H9 (cell line): ENCODE results near the gene SDK1. TPM values are rescaled to one million over a fixed set of nuclear protein-coding genes. Genes with fewer than 3 reads are reported as not detected.

ENCODE experiments used
- DNase-seq: peaks from one replicate; pipeline ENCODE4 v3.0.0-alpha.2; 2017
- H2AFZ ChIP-seq: one replicate; pipeline ENCODE4 v1.6.1; 2013; ENCODE audit warnings: mild to moderate bottlenecking, low read length, control low read depth, moderate library complexity
- H2AK5ac ChIP-seq: 2 replicates; pipeline ENCODE4 v1.6.1; 2013; ENCODE audit warnings: low read length, control low read depth, mixed read lengths; ENCODE audit not compliant: insufficient read length
- H2BK120ac ChIP-seq: one replicate; pipeline ENCODE4 v1.6.1; 2013; ENCODE audit warnings: low read depth, mild to moderate bottlenecking, low read length, control low read depth, inconsistent platforms; ENCODE audit not compliant: poor library complexity, severe bottlenecking
- H2BK12ac ChIP-seq: 2 replicates; pipeline ENCODE4 v1.6.1; 2013; ENCODE audit warnings: low read length, control low read depth, mixed read lengths, low read depth; ENCODE audit not compliant: insufficient read length
- H2BK15ac ChIP-seq: 2 replicates; pipeline ENCODE4 v1.6.1; 2013; ENCODE audit warnings: low read depth, low read length, control low read depth
- H2BK20ac ChIP-seq: one replicate; pipeline ENCODE4 v1.6.1; 2013; ENCODE audit warnings: low read depth, mild to moderate bottlenecking, low read length, control low read depth, inconsistent platforms; ENCODE audit not compliant: poor library complexity, severe bottlenecking
- H2BK5ac ChIP-seq: 2 replicates; pipeline ENCODE4 v1.6.1; 2013; ENCODE audit warnings: low read length, control low read depth, mixed read lengths; ENCODE audit not compliant: insufficient read length
- H3K14ac ChIP-seq: 2 replicates; pipeline ENCODE4 v1.6.1; 2013; ENCODE audit warnings: low read length, control low read depth; ENCODE audit not compliant: insufficient read depth
- H3K18ac ChIP-seq: 2 replicates; pipeline ENCODE4 v1.6.1; 2013; ENCODE audit warnings: low read depth, mild to moderate bottlenecking, mixed read lengths, low read length, control low read depth; ENCODE audit not compliant: insufficient read length
- H3K23ac ChIP-seq: 2 replicates; pipeline ENCODE4 v1.6.1; 2013; ENCODE audit warnings: low read length, control low read depth, mixed read lengths, low read depth; ENCODE audit not compliant: insufficient read length
- H3K23me2 ChIP-seq: 2 replicates; pipeline ENCODE4 v1.6.1; 2013; ENCODE audit warnings: low read depth, mild to moderate bottlenecking, mixed read lengths, low read length, control low read depth; ENCODE audit not compliant: insufficient read length, poor library complexity, severe bottlenecking
- H3K27ac ChIP-seq: 2 replicates; pipeline ENCODE4 v1.5.1; 2013; ENCODE audit warnings: low read length, control low read depth, mixed read lengths, low read depth; ENCODE audit not compliant: insufficient read length
- H3K27me3 ChIP-seq: 2 replicates; pipeline ENCODE4 v1.6.1; 2013; ENCODE audit warnings: low read length, control low read depth, inconsistent platforms; ENCODE audit not compliant: insufficient read depth
- H3K4ac ChIP-seq: 2 replicates; pipeline ENCODE4 v1.6.1; 2013; ENCODE audit warnings: low read depth, mild to moderate bottlenecking, control low read depth, inconsistent platforms, low read length, moderate library complexity
- H3K4me1 ChIP-seq: 2 replicates; pipeline ENCODE4 v1.6.1; 2013; ENCODE audit warnings: low read length, control low read depth, inconsistent platforms; ENCODE audit not compliant: insufficient read depth
- H3K4me2 ChIP-seq: 2 replicates; pipeline ENCODE4 v1.6.1; 2013; ENCODE audit warnings: low read length, control low read depth, mixed read lengths; ENCODE audit not compliant: insufficient read length, insufficient read depth
- H3K56ac ChIP-seq: 2 replicates; pipeline ENCODE4 v1.6.1; 2013; ENCODE audit warnings: low read depth, mild to moderate bottlenecking, mixed read lengths, low read length, control low read depth; ENCODE audit not compliant: insufficient read length
- H3K79me1 ChIP-seq: 2 replicates; pipeline ENCODE4 v1.6.1; 2013; ENCODE audit warnings: low read depth, mild to moderate bottlenecking, moderate library complexity, low read length, control low read depth, inconsistent platforms; ENCODE audit not compliant: insufficient read depth, poor library complexity, severe bottlenecking
- H3K79me2 ChIP-seq: 2 replicates; pipeline ENCODE4 v1.6.1; 2013; ENCODE audit warnings: low read length, control low read depth, inconsistent platforms; ENCODE audit not compliant: insufficient read depth
- H3K9ac ChIP-seq: 2 replicates; pipeline ENCODE4 v1.6.1; 2013; ENCODE audit warnings: low read length, control low read depth, mixed read lengths; ENCODE audit not compliant: insufficient read length; ENCODE audit errors: extremely low read depth
- H3K9me3 ChIP-seq: one replicate; pipeline ENCODE4 v1.6.1; 2013; ENCODE audit warnings: low read depth, low read length, inconsistent platforms; ENCODE audit not compliant: control insufficient read depth
- H3T11ph ChIP-seq: one replicate; pipeline ENCODE4 v1.6.1; 2013; ENCODE audit warnings: mild to moderate bottlenecking, low read length, control low read depth, inconsistent platforms
- H4K20me1 ChIP-seq: one replicate; pipeline ENCODE4 v1.6.1; 2013; ENCODE audit not compliant: control insufficient read depth, insufficient read length, insufficient read depth
- H4K5ac ChIP-seq: 2 replicates; pipeline ENCODE4 v1.6.1; 2013; ENCODE audit warnings: low read depth, mild to moderate bottlenecking, mixed read lengths, low read length, control low read depth; ENCODE audit not compliant: insufficient read length
- H4K8ac ChIP-seq: replicated peaks from 2 replicates; pipeline ENCODE4 v1.6.1; 2013; ENCODE audit warnings: low read length, control low read depth, mixed read lengths, low read depth; ENCODE audit not compliant: insufficient read length
- H4K91ac ChIP-seq: 2 replicates; pipeline ENCODE4 v1.6.1; 2013; ENCODE audit warnings: low read depth, mild to moderate bottlenecking, moderate library complexity, mixed read lengths, low read length, control low read depth; ENCODE audit not compliant: insufficient read length
- H3K27ac Mint-ChIP-seq, 3 experiments: 2 replicates in 2 of 3; 3 replicates in 1 of 3; pipeline ENCODE4 v1.8.0; 2020 to 2021; ENCODE audit warnings: mixed read lengths in 3 of 3, mild to moderate bottlenecking in 1 of 3, moderate library complexity in 1 of 3
- H3K27me3 Mint-ChIP-seq: 2 replicates; pipeline ENCODE4 v1.8.0; 2021; ENCODE audit warnings: low read depth, mild to moderate bottlenecking, moderate library complexity, mixed read lengths
- H3K36me3 Mint-ChIP-seq, 3 experiments: 2 replicates in 2 of 3; 3 replicates in 1 of 3; pipeline ENCODE4 v1.8.0; 2020 to 2021; ENCODE audit warnings: low read depth in 3 of 3, mixed read lengths in 3 of 3; ENCODE audit not compliant: insufficient read depth in 1 of 3
- H3K4me1 Mint-ChIP-seq, 2 experiments: 2 replicates each; pipeline ENCODE4 v1.8.0; 2020; ENCODE audit warnings: mixed read lengths in 2 of 2
- H3K4me3 Mint-ChIP-seq, 2 experiments: 2 replicates in 1 of 2; 3 replicates in 1 of 2; pipeline ENCODE4 v1.8.0; 2020 to 2021; ENCODE audit warnings: mild to moderate bottlenecking in 2 of 2, mixed read lengths in 2 of 2, moderate library complexity in 1 of 2
- H3K9me3 Mint-ChIP-seq, 2 experiments: 2 replicates in 1 of 2; 3 replicates in 1 of 2; pipeline ENCODE4 v1.8.0; 2020; ENCODE audit warnings: mild to moderate bottlenecking in 2 of 2, mixed read lengths in 2 of 2, moderate library complexity in 1 of 2
- CTCF ChIP-seq: fragments of 200-600 bp; sonication (generic); conservative IDR thresholded peaks from 3 replicates; pipeline ENCODE4 v1.8.0; 2021; ENCODE audit warnings: antibody characterized with exemption, mild to moderate bottlenecking
- WGBS: extraction: QIAGEN DNeasy Blood & Tissue Kit; methylation state at CpG from one replicate; pipeline ENCODE4 v1.1.7; 2013; ENCODE audit warnings: missing lambda C conversion rate, low lambda C conversion rate, mixed read lengths; ENCODE audit not compliant: insufficient read length; ENCODE audit errors: extremely low coverage; 5-methylcytosine and 5-hydroxymethylcytosine counted together
- total RNA-seq: library from RNA; stranded (reverse); gene quantifications from 2 replicates; pipeline ENCODE4 v1.2.1, GENCODE V29; 2021

Gene SDK1
- total RNA-seq, 1 experiment from 2014 or later: 8.7 TPM

GRCh38 chr7:3861941-3862340 is 560.9 kb downstream of the SDK1 start:
- Histone ChIP-seq H3K23me2 (no peaks in the 10 kb centered on the region), H4K8ac (no peak overlapping the region), H2BK12ac (no peak overlapping the region), H3K4me1 (peaks cover 5% of the 10 kb centered on the region; the same call in 1 of the 2 replicates), H3K4ac (no peak overlapping the region), H4K91ac (no peak overlapping the region), H3T11ph (no peak overlapping the region), H3K9me3 (no peaks in the 10 kb centered on the region), H3K27me3 (no peaks in the 10 kb centered on the region), H3K18ac (no peak overlapping the region), H4K20me1 (no peaks in the 10 kb centered on the region), H4K5ac (no peak overlapping the region), H2BK15ac (no peak overlapping the region), H2AK5ac (no peak overlapping the region), H2BK20ac (peak overlapping the region; percentile 49), H2AFZ (no peak overlapping the region), H3K79me2 (no peaks in the 10 kb centered on the region), H2BK5ac (no peak overlapping the region), H3K9ac (no peak overlapping the region), H3K27ac (no peak overlapping the region), H3K23ac (no peak overlapping the region), H3K14ac (no peak overlapping the region), H2BK120ac (no peak overlapping the region), H3K4me2 (no peak overlapping the region), H3K56ac (no peak overlapping the region), H3K79me1 (no peaks in the 10 kb centered on the region)
- peak overlapping the region in 2 of 3 experiments; percentile 1 to 81; a peak in 2 of 7 replicates for H3K27ac Mint-ChIP-seq
- peaks cover 13 to 20% of the 10 kb centered on the region in 2 experiments for H3K4me1 Mint-ChIP-seq
- no peak overlapping the region for H3K4me3 Mint-ChIP-seq
- no CpG with 5 or more reads among the region's 5 CpGs for WGBS
- H3K36me3 Mint-ChIP-seq: no peaks in the 10 kb centered on the region; a peak in 1 of 7 replicates
- no peak for TF ChIP-seq CTCF
- no peak for DNase-seq
- peaks cover 0 to 3% of the 10 kb centered on the region in 2 experiments; a peak in 1 of 5 replicates for H3K9me3 Mint-ChIP-seq
- no peaks in the 10 kb centered on the region; the same call in 1 of the 2 replicates for H3K27me3 Mint-ChIP-seq
